ENCODE results near the gene BHMT. TPM values are rescaled to one million over a fixed set of nuclear protein-coding genes. Genes with fewer than 3 reads are reported as not detected.

The BHMT gene
- total RNA-seq, 6 experiments from 2014 or later, result 105 to 899 (median 225) TPM

GRCh38 chr5:79091064-79091463 is 20.5 kb upstream of the BHMT start:
- H3K4me1 ChIP-seq, result peaks cover 0 to 25% (median 10%) of the 10 kb centered on the region in 4 donors
- TF ChIP-seq CTCF (IDR thresholded peaks at IDR 0.05) (no peak), POLR2A (IDR thresholded peaks at IDR 0.05) (no peak)
- no peaks in the 10 kb centered on the region for H3K9me3 ChIP-seq
- peak overlapping the region in 1 of 3 donors; percentile 73 for H3K27ac ChIP-seq
- 41% methylated on average over 3 of the region's 3 CpGs for WGBS (ENCODE audit: insufficient coverage, low coverage, low lambda C conversion rate, missing lambda C conversion rate)
- intact Hi-C loops (cut with DNase I), result no loop called here
- peak; percentile 59 to 83 (median 64) for ATAC-seq
- H3K27me3 ChIP-seq, result no peaks in the 10 kb centered on the region
- DNase-seq, result no peak
- H3K36me3 ChIP-seq, result peaks cover 0 to 12% (median 4%) of the 10 kb centered on the region in 4 donors
- H3K4me3 ChIP-seq, result no peak overlapping the region

- WGBS (ENCODE audit: insufficient coverage, low coverage, low lambda C conversion rate, missing lambda C conversion rate), result 30% methylated on average over 3 of the region's 3 CpGs
- TF ChIP-seq CTCF (IDR thresholded peaks at IDR 0.05), result no peak
- TF ChIP-seq POLR2A (IDR thresholded peaks at IDR 0.05), result no peak
- no peaks in the 10 kb centered on the region for H3K27me3 ChIP-seq
- intact Hi-C loops (cut with DNase I), result no loop called here
- peak in 1 of 3 donors; percentile 84 for DNase-seq
- ATAC-seq, result peak; percentile 83 to 95 (median 94)
- H3K9me3 ChIP-seq, result no peaks in the 10 kb centered on the region
- H3K4me3 ChIP-seq, result no peak overlapping the region
- peaks cover 0 to 3% (median 0%) of the 10 kb centered on the region in 4 donors for H3K36me3 ChIP-seq
- peaks cover 0 to 25% (median 10%) of the 10 kb centered on the region in 4 donors for H3K4me1 ChIP-seq
- peak overlapping the region in 2 of 3 donors; percentile 16 to 73 for H3K27ac ChIP-seq
Observed at GRCh38 chr5:79093762-79094161, 17.8 kb upstream of the BHMT start.

- no peaks in the 10 kb centered on the region for H3K36me3 ChIP-seq
- WGBS (ENCODE audit: insufficient coverage, low coverage, low lambda C conversion rate, missing lambda C conversion rate), result 68% methylated on average over 2 of the region's 2 CpGs
- H3K27ac ChIP-seq, result no peak overlapping the region
- no peak overlapping the region for H3K4me3 ChIP-seq
- TF ChIP-seq POLR2A (IDR thresholded peaks at IDR 0.05) (no peak), CTCF (IDR thresholded peaks at IDR 0.05) (no peak)
- intact Hi-C loops (cut with DNase I), result no loop called here
- H3K27me3 ChIP-seq, result no peaks in the 10 kb centered on the region
- H3K4me1 ChIP-seq, result peaks cover 0 to 29% (median 10%) of the 10 kb centered on the region in 4 donors
- no peaks in the 10 kb centered on the region for H3K9me3 ChIP-seq
- ATAC-seq (no peak), DNase-seq (no peak)
Observed at GRCh38 chr5:79105868-79106267, 5.7 kb upstream of the BHMT start.

- intact Hi-C loops (cut with DNase I), result no loop called here
- ATAC-seq, result peak in 1 of 4 donors; percentile 4
Observed at GRCh38 chr5:79107020-79107796, 4.4 kb upstream of the BHMT start.

More at GRCh38 chr5:79107020-79107796, 4.4 kb upstream of the BHMT start:
- H3K9me3 ChIP-seq, result no peaks in the 10 kb centered on the region
- DNase-seq, result no peak
- peak overlapping the region in 1 of 3 donors; percentile 67 for H3K27ac ChIP-seq
- 50% methylated on average over 7 of the region's 7 CpGs for WGBS (ENCODE audit: insufficient coverage, low coverage, low lambda C conversion rate, missing lambda C conversion rate)
- H3K36me3 ChIP-seq, result no peaks in the 10 kb centered on the region
- H3K4me3 ChIP-seq, result no peak overlapping the region
- TF ChIP-seq POLR2A (IDR thresholded peaks at IDR 0.05), result no peak
- no peak for TF ChIP-seq CTCF (IDR thresholded peaks at IDR 0.05)
- no peaks in the 10 kb centered on the region for H3K27me3 ChIP-seq
- H3K4me1 ChIP-seq, result peaks cover 0 to 33% (median 10%) of the 10 kb centered on the region in 4 donors

Measured in right lobe of liver (tissue), 6 donors.